ENCODE data around the gene OLFML1.

DNA sequence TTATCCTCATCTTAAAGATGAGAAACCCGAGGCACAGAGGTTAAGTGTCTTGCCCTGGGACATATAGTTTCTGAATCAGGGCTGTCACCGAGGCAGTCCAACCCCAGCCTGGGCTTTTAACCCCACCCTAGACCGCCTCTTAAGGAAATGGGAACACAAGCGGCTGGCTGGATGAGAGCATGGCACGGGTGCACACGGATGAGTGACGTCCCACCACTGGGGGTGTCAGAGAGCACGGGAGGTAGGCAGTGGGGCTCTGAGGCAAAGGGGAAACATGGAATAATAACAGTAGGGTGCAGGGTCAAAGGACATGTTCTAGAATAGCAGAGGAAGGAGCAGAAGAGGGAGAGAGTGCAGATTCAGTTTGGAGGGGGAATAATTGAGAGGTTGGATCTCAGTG, 50.8 kb downstream of the OLFML1 start:
- no peak for TF ChIP-seq POLR2A (IDR thresholded peaks at IDR 0.05)
- TF ChIP-seq, protein P1, sequence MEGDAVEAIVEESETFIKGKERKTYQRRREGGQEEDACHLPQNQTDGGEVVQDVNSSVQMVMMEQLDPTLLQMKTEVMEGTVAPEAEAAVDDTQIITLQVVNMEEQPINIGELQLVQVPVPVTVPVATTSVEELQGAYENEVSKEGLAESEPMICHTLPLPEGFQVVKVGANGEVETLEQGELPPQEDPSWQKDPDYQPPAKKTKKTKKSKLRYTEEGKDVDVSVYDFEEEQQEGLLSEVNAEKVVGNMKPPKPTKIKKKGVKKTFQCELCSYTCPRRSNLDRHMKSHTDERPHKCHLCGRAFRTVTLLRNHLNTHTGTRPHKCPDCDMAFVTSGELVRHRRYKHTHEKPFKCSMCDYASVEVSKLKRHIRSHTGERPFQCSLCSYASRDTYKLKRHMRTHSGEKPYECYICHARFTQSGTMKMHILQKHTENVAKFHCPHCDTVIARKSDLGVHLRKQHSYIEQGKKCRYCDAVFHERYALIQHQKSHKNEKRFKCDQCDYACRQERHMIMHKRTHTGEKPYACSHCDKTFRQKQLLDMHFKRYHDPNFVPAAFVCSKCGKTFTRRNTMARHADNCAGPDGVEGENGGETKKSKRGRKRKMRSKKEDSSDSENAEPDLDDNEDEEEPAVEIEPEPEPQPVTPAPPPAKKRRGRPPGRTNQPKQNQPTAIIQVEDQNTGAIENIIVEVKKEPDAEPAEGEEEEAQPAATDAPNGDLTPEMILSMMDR (IDR thresholded peaks at IDR 0.05) = peak in 2 of 5 experiments; percentile 13 to 18

Data from tibial nerve (tissue), 3 donors.